ENCODE results near the gene CRLF2. TPM values are rescaled to one million over a fixed set of nuclear protein-coding genes. Genes with fewer than 3 reads are reported as not detected.
"Not testable (repeated sequence)": the region's sequence is repeated elsewhere in the genome, so short reads cannot be mapped to it uniquely, and the experiment has no call there.

Gene CRLF2, protein sequence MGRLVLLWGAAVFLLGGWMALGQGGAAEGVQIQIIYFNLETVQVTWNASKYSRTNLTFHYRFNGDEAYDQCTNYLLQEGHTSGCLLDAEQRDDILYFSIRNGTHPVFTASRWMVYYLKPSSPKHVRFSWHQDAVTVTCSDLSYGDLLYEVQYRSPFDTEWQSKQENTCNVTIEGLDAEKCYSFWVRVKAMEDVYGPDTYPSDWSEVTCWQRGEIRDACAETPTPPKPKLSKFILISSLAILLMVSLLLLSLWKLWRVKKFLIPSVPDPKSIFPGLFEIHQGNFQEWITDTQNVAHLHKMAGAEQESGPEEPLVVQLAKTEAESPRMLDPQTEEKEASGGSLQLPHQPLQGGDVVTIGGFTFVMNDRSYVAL
- not detected for total RNA-seq

DNA sequence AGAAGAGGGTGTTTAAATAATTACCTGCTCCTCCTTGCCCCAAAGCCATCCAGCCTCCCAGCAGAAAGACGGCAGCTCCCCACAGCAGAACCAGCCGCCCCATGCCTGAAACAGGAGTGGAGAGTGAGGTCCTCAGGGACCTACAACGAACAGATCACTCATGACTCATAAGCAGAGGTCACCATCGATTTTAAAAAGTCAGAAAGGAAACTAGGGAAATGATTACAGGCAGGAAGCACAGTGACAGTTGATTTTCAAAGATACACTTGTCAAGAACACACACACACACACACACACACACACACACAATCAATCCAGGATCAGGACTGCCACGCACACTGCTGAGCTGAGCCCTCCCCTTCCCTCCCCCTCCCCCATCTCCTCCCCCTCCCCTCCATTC lies at the start of gene CRLF2:
Gene CRLF2 (minus strand): TSS at position 118 of the 400 bp plus-strand sequence. CDS start 15 bp downstream, at position 103.
- no peak for DNase-seq (ENCODE audit: low spot score)

GRCh38 chrX:1261771-1262170 lies 49.3 kb upstream of the CRLF2 start:
- DNase-seq (ENCODE audit: low spot score) = not testable (repeated sequence)

More for the DNA sequence above, at the start of gene CRLF2:
- no peak for ATAC-seq

GRCh38 chrX:1261285-1261684 lies 48.8 kb upstream of the CRLF2 start:
- ATAC-seq (no peak), DNase-seq (ENCODE audit: low spot score) (no peak)

More at GRCh38 chrX:1261771-1262170, 49.3 kb upstream of the CRLF2 start:
- not testable (repeated sequence) for ATAC-seq

DNA sequence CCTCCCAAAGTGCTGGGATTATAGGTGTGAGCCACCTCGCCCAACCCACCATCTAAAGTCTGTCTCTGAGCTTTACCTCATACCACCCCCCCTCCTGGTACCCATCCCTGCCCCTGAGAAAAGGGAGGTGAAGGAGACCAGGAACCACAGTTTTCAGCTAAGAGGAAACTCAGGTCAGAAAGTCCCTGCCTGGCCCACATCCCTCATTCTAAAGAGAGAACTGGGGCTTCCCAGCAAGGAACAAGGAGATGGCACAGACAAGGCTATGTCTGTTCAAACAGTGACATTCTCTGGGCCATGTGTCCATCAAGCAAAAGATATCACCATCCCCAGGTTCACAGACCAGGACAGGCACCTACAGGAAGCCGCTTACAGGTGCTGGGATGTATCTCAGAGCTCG lies 40.4 kb upstream of the CRLF2 start:
- DNase-seq (ENCODE audit: low spot score) (no peak), ATAC-seq (no peak)

DNA sequence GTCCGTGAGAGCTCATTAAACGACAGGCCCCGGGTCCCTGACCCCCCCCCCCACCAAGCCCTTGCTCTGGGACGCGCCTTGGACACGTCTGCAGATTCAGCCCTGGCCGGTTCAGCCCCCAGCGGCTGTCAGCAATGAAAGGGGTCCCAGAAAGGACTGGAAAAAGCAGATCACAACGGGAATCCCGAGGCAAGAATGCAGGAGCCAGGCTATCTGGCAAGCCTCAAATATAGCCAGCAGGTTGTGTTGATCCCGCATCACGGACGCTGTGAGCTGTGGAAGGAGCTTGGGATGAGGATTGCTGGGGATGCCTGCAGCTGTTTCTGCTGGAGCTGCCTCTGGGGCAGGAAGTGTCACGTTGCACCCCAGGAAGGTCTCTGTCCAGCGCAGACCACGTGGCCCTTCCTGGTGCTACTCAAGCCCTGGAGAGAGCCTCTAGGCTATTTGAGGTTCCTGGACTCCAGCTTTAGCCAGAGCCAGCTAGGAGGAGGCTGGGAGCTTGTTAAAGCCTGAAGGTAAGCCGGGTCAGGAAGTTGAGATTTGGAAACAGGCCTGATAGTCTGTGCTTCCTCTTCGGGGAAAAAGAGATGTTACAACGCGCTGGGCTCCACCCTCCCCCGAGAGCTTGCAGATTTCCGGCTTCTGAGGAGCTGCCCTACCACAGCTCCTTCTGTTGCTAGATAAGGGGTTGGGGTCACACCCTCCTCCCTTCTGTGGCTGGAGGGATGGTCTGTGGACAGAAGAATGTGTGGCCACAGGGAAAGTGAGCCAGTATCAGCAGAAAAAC lies 36.8 kb upstream of the CRLF2 start:
- ATAC-seq = peak; percentile 64
- peak; percentile 56 for DNase-seq (ENCODE audit: low spot score)

DNA sequence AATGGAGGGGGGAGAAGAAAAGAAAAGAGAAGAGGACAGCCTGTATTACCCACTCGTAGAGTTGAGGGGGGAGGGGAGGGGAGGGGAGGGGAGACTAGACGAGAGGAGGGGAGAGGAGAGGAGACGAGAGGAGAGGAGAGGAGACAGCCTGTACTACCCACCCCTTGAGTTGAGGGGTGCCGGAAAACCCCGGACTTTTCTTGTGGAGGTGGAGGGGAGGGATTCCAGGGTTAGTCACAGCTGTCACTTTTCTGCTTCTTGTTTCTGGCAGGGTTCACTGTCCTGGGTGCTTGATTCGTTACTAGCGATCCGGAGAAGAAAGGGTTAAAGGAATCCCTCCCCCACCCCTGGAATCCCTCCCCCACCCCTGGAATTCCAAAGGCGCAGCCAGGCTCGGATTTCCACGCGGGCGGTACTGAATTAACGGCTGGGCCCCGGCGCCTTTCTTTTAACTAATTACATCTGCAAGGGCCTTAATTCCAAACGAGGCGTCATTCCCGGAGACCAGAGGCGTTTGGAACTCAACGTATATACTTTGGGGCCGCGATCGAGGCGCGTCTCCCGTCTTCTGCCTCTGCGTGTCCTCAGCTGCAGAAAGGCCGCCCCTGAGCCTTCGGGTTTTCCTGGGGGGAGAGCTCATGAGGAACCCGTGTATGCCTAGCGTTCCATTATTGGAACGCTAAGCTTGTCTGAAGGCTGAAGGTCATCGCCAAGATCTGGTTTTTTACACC lies 36.0 kb upstream of the CRLF2 start:
- ATAC-seq (no peak), DNase-seq (ENCODE audit: low spot score) (no peak)

GRCh38 chrX:1246816-1247215 lies 34.4 kb upstream of the CRLF2 start:
- ATAC-seq (peak; percentile 88), DNase-seq (ENCODE audit: low spot score) (peak; percentile 71)

DNA sequence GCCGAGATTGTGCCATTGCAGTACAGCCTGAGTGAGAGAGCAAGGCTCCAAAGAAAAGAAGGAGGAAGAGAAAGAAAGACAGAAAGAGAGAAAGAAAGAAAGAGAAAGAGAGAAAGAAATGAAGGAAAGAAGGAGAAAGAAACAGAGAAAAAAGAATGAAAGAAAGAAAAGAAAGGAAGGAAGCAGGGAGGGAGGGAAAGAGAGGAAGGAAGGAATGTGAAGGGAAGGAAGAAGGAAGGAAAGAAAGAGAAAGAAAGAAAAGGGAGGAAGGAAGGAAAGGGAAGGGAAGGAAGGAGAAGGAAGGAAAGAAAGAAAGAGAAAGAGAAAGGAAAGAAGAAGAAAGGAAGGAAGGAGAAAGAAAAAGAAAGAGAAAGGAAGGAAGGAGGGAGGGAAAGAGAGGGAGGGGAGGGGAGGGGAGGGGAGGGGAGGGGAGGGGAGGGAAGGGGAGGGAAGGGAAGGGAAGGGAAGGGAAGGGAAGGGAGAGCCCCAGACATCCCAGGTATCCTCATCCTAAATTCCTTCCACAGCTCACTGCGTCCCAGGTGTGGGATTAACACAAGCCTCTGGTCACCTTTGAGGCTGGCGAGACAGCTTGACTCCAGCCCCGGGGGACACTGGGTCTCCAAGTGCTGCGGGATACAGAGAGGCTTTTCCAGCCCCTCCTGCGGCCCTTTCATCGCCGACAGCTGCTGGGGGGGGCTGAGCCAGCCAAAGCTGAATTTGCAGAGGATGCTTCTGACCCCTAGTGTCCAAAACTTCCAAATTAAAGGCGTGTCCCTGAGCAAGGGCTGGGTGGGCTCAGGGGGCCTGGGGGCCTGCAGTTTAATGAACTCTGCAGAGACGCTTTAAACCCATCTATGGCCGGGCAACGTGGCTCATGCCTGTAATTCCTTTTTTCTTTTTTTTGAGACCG lies 32.0 kb upstream of the CRLF2 start:
- no peak for ATAC-seq
- no peak for DNase-seq (ENCODE audit: low spot score)

GRCh38 chrX:1242891-1243402 lies 30.5 kb upstream of the CRLF2 start:
- ATAC-seq = no peak

GRCh38 chrX:1240551-1240950 lies 28.1 kb upstream of the CRLF2 start:
- not testable (repeated sequence) for ATAC-seq

More at GRCh38 chrX:1242891-1243402, 30.5 kb upstream of the CRLF2 start:
- DNase-seq (ENCODE audit: low spot score) = no peak

DNA sequence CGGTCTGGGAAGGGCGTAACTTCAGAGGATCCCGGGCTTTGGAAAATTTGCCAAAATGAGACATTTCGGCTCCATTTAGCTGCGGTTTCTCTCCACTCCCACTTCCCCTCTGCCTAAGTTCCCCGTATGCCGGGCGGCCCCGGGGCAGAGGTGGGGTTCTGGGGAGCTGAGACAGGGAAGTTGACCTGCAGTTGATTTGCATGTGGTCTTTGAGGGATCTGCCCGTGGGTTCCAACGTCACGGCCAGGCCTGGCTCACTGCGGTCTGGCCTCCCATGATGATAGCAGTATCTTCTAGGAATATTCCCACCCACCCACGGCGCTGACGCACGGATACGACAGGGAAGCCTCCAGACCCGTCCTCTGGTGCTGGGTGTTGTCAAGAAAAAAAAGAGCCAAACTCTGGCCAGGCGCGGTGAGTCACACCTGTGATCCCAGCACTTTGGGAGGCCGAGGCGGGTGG lies 27.3 kb upstream of the CRLF2 start:
- DNase-seq (ENCODE audit: low spot score) (no peak), ATAC-seq (peak; percentile 46)

More at GRCh38 chrX:1240551-1240950, 28.1 kb upstream of the CRLF2 start:
- DNase-seq (ENCODE audit: low spot score) = not testable (repeated sequence)

- ATAC-seq (no peak), DNase-seq (ENCODE audit: low spot score) (no peak)
Measured at GRCh38 chrX:1231850-1232465, 19.5 kb upstream of the CRLF2 start.

DNA sequence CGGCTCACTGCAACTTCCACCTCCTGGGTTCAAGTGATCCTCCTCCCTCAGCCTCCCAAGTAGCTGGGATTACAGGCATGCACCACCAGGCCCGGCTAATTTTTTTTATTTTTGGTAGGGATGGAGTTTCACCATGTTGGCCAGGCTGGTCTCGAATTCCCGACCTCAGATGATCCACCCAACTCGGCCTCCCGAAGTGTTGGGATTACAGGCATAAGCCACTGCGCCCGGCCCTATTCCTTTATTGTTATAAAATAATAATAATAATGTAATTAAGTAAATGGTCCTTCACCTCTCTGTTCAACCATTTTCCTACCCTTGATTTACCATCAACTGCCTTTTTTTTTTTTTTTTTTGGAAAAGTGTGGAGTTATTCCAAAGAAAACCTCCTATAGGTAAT lies 15.7 kb upstream of the CRLF2 start:
- DNase-seq (ENCODE audit: low spot score); ATAC-seq: not testable (repeated sequence)

GRCh38 chrX:1226249-1226648 lies 13.8 kb upstream of the CRLF2 start:
- DNase-seq (ENCODE audit: low spot score) (no peak), ATAC-seq (no peak)

GRCh38 chrX:1224954-1225353 lies 12.5 kb upstream of the CRLF2 start:
- no peak for ATAC-seq
- no peak for DNase-seq (ENCODE audit: low spot score)

DNA sequence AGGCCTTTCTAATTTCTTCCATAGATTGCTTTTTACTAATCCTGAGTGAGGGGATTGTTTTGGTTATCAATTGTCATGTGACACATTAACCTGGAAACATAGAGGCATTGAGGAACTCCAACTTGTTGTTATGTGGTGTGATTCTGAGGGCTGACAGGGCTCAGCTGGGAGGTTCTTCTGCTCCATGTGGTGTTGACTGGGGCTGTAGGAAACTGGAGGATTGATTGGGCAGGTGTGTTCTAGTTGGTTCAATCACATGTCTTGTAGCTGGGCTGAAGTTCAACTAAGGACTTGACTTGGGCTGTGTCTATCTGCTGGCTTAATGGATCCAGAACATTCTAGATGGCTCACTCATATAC lies 10.8 kb upstream of the CRLF2 start:
- DNase-seq (ENCODE audit: low spot score) = no peak
- no peak for ATAC-seq

DNA sequence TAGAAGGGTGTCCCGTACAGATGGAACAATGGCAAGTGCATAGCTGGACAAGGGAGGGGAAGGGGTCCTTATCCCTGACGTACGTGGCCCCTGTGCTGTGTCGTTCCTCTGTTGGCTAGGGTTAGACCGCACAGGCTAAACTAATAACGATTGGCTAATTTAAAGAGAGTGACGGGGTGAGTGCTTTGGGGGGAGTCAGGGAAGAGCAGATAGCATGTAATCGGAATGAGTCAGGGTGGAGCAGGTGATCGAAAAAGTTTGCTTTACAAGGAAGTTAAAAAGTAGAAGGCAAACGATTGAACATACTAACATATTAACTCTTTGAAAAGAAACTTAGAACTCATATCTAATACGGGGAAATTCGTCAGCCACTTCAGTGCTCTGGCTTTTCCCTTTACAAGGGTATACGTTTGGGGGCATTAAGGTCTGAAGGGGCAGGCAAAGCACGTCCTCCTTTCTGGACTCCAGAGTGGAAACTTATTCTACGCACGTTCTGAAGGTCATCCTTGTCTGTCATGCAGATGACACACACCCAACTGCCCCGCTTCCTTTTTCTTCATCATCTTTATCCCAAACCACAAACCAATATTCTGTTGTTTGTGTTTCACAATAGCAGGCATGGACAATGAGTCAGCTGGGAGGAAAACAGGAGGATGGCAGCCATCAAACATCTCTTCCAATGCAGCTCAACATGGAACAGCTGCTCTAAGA lies 10.2 kb upstream of the CRLF2 start:
- DNase-seq (ENCODE audit: low spot score) = no peak
- ATAC-seq = no peak

- ATAC-seq (no peak), DNase-seq (ENCODE audit: low spot score) (no peak)
Measured at GRCh38 chrX:1221296-1221845, 8.9 kb upstream of the CRLF2 start.
